ENCODE measurements around the gene B3GNT9.
A peak's percentile ranks its signal among the peaks of the same experiment; 100 is the strongest.
"Not testable (repeated sequence)": the region's sequence is repeated elsewhere in the genome, so short reads cannot be mapped to it uniquely, and the experiment has no call there.

Gene B3GNT9

GRCh38 chr16:67148221-67148620 lies 2.6 kb downstream of the B3GNT9 start:
- no peak for DNase-seq
- CTCF ChIA-PET = interaction anchor here (1.6 kb wide), 1 partner anchor 130 kb away, joined by 7 read pairs; no protein-coding TSS in a partner anchor
- Mint-ChIP-seq H3K27me3 (peaks cover 16% of the 10 kb centered on the region), H3K4me1 (peaks cover 27% of the 10 kb centered on the region), H3K27ac (peak overlapping the region; percentile 44), H3K9me3 (no peaks in the 10 kb centered on the region), H3K36me3 (peaks cover 54% of the 10 kb centered on the region), H3K4me3 (no peak overlapping the region)

- Mint-ChIP-seq H3K9me3 (no peaks in the 10 kb centered on the region), H3K27me3 (peaks cover 16% of the 10 kb centered on the region), H3K4me1 (peaks cover 20% of the 10 kb centered on the region), H3K36me3 (peaks cover 47% of the 10 kb centered on the region), H3K27ac (no peak overlapping the region), H3K4me3 (no peak overlapping the region)
- CTCF ChIA-PET = no interaction called here
- no peak for DNase-seq
These were observed 3.2 kb downstream of the B3GNT9 start for GRCh38 chr16:67147437-67148140.

GRCh38 chr16:67146523-67147357 lies 4.1 kb downstream of the B3GNT9 start:
- H3K27me3 Mint-ChIP-seq = peaks cover 14% of the 10 kb centered on the region
- no peaks in the 10 kb centered on the region for H3K9me3 Mint-ChIP-seq
- DNase-seq = no peak
- H3K36me3 Mint-ChIP-seq = peaks cover 51% of the 10 kb centered on the region
- peaks cover 13% of the 10 kb centered on the region for H3K4me1 Mint-ChIP-seq
- H3K4me3 Mint-ChIP-seq = no peak overlapping the region
- CTCF ChIA-PET = interaction anchor here (1.8 kb wide), 1 partner anchor 185 kb away, joined by 4 read pairs; the partner anchor contains the start of gene CES3
- H3K27ac Mint-ChIP-seq = no peak overlapping the region

- Mint-ChIP-seq H3K4me3 (no peak overlapping the region), H3K4me1 (peaks cover 4% of the 10 kb centered on the region), H3K9me3 (no peaks in the 10 kb centered on the region), H3K27ac (peak overlapping the region; percentile 28), H3K36me3 (peaks cover 55% of the 10 kb centered on the region), H3K27me3 (peaks cover 4% of the 10 kb centered on the region)
- DNase-seq = no peak
- CTCF ChIA-PET = interaction anchor here (0.8 to 1.9 kb wide), 3 partner anchors 10 to 184 kb away, joined by 3 to 9 read pairs (median 4); partner anchors contain the start of gene CES3
These were observed 5.1 kb downstream of the B3GNT9 start for GRCh38 chr16:67145746-67146145.

GRCh38 chr16:67144943-67145342 lies 5.9 kb downstream of the B3GNT9 start:
- Mint-ChIP-seq H3K36me3 (peaks cover 61% of the 10 kb centered on the region), H3K9me3 (no peaks in the 10 kb centered on the region), H3K4me3 (no peak overlapping the region), H3K4me1 (peaks cover 4% of the 10 kb centered on the region), H3K27ac (no peak overlapping the region), H3K27me3 (peaks cover 3% of the 10 kb centered on the region)
- DNase-seq = no peak
- CTCF ChIA-PET = interaction anchor here (1.8 to 1.9 kb wide), 2 partner anchors 10 to 183 kb away, joined by 4 to 9 read pairs; partner anchors contain the start of gene CES3

- no peak overlapping the region for H3K4me3 Mint-ChIP-seq
These were observed 8.5 kb downstream of the B3GNT9 start for GRCh38 chr16:67142342-67142741.

GRCh38 chr16:67141391-67141790 lies 9.4 kb downstream of the B3GNT9 start:
- no peak for DNase-seq
- Mint-ChIP-seq H3K4me3 (no peak overlapping the region), H3K27me3 (no peaks in the 10 kb centered on the region), H3K9me3 (no peaks in the 10 kb centered on the region), H3K27ac (no peak overlapping the region), H3K4me1 (no peaks in the 10 kb centered on the region), H3K36me3 (peaks cover 51% of the 10 kb centered on the region)
- CTCF ChIA-PET = interaction anchor here (0.6 to 1.2 kb wide), 9 partner anchors 9 to 180 kb away, joined by 3 to 7 read pairs (median 3); partner anchors contain the start of genes B3GNT9, CES3, NOL3 and PHAF1

More at GRCh38 chr16:67142342-67142741, 8.5 kb downstream of the B3GNT9 start:
- Mint-ChIP-seq H3K4me1 (no peaks in the 10 kb centered on the region), H3K9me3 (no peaks in the 10 kb centered on the region), H3K27ac (no peak overlapping the region), H3K36me3 (peaks cover 53% of the 10 kb centered on the region), H3K27me3 (no peaks in the 10 kb centered on the region)
- no peak for DNase-seq
- CTCF ChIA-PET = interaction anchor here (0.8 to 1.2 kb wide), 4 partner anchors 8 to 181 kb away, joined by 3 read pairs; partner anchors contain the start of genes B3GNT9, CES3 and PHAF1

GRCh38 chr16:67137605-67138004 lies 13.2 kb downstream of the B3GNT9 start:
- Mint-ChIP-seq H3K9me3 (no peaks in the 10 kb centered on the region), H3K36me3 (peaks cover 37% of the 10 kb centered on the region), H3K4me1 (no peaks in the 10 kb centered on the region), H3K4me3 (no peak overlapping the region), H3K27me3 (no peaks in the 10 kb centered on the region), H3K27ac (no peak overlapping the region)
- CTCF ChIA-PET = interaction anchor here (1.1 kb wide), 1 partner anchor 17 kb away, joined by 3 read pairs; no protein-coding TSS in a partner anchor
- no peak for DNase-seq

GRCh38 chr16:67129422-67129821 lies 21.4 kb downstream of the B3GNT9 start:
- H3K9me3 Mint-ChIP-seq = no peaks in the 10 kb centered on the region
- CTCF ChIA-PET = interaction anchor here (0.7 to 1.4 kb wide), 3 partner anchors 9 to 112 kb away, joined by 3 to 4 read pairs (median 3); no protein-coding TSS in a partner anchor
- DNase-seq = no peak
- no peaks in the 10 kb centered on the region for H3K27me3 Mint-ChIP-seq
- H3K4me3 Mint-ChIP-seq = no peak overlapping the region
- peaks cover 23% of the 10 kb centered on the region for H3K36me3 Mint-ChIP-seq
- no peak overlapping the region for H3K27ac Mint-ChIP-seq
- no peaks in the 10 kb centered on the region for H3K4me1 Mint-ChIP-seq

- Mint-ChIP-seq H3K27ac (no peak overlapping the region), H3K4me3 (no peak overlapping the region), H3K9me3 (no peaks in the 10 kb centered on the region), H3K36me3 (peaks cover 23% of the 10 kb centered on the region), H3K27me3 (no peaks in the 10 kb centered on the region), H3K4me1 (no peaks in the 10 kb centered on the region)
- CTCF ChIA-PET = interaction anchor here (1.0 to 1.2 kb wide), 2 partner anchors 8 to 13 kb away, joined by 3 read pairs; no protein-coding TSS in a partner anchor
- no peak for DNase-seq
These were observed 21.9 kb downstream of the B3GNT9 start for GRCh38 chr16:67128887-67129286.

GRCh38 chr16:67128417-67128816 lies 22.4 kb downstream of the B3GNT9 start:
- Mint-ChIP-seq H3K9me3 (no peaks in the 10 kb centered on the region), H3K4me1 (no peaks in the 10 kb centered on the region), H3K36me3 (peaks cover 27% of the 10 kb centered on the region), H3K4me3 (no peak overlapping the region), H3K27ac (no peak overlapping the region), H3K27me3 (no peaks in the 10 kb centered on the region)
- CTCF ChIA-PET = interaction anchor here (0.7 to 1.0 kb wide), 2 partner anchors 14 to 42 kb away, joined by 3 read pairs; partner anchors contain the start of gene NOL3
- DNase-seq = no peak

- H3K4me3 Mint-ChIP-seq, DNase-seq, CTCF ChIA-PET, H3K4me1 Mint-ChIP-seq, H3K27ac Mint-ChIP-seq, H3K9me3 Mint-ChIP-seq, H3K27me3 Mint-ChIP-seq: not testable (repeated sequence)
- peaks cover 29% of the 10 kb centered on the region for H3K36me3 Mint-ChIP-seq
These were observed 28.0 kb downstream of the B3GNT9 start for GRCh38 chr16:67122799-67123198.

GRCh38 chr16:67120025-67120424 lies 30.8 kb downstream of the B3GNT9 start:
- CTCF ChIA-PET = interaction anchor here (0.8 kb wide), 1 partner anchor 9 kb away, joined by 3 read pairs; no protein-coding TSS in a partner anchor
- Mint-ChIP-seq H3K27me3 (no peaks in the 10 kb centered on the region), H3K9me3 (no peaks in the 10 kb centered on the region), H3K4me1 (no peaks in the 10 kb centered on the region), H3K27ac (no peak overlapping the region), H3K4me3 (no peak overlapping the region), H3K36me3 (peaks cover 23% of the 10 kb centered on the region)
- DNase-seq = no peak

GRCh38 chr16:67117716-67118115 lies 33.1 kb downstream of the B3GNT9 start:
- peaks cover 18% of the 10 kb centered on the region for H3K36me3 Mint-ChIP-seq
- H3K9me3 Mint-ChIP-seq = no peaks in the 10 kb centered on the region
- CTCF ChIA-PET = interaction anchor here (2.0 kb wide), 1 partner anchor 38 kb away, joined by 7 read pairs; no protein-coding TSS in a partner anchor
- peaks cover 7% of the 10 kb centered on the region for H3K4me1 Mint-ChIP-seq
- no peak for DNase-seq
- no peak overlapping the region for H3K27ac Mint-ChIP-seq
- no peak overlapping the region for H3K4me3 Mint-ChIP-seq
- H3K27me3 Mint-ChIP-seq = no peaks in the 10 kb centered on the region

Data from activated naive CD4-positive, alpha-beta T cell treated with anti-CD3 and anti-CD28 coated beads, Interleukin-2, amount 10 ng/mL, durations not matched to agents 7 days and 5 days (primary cell).